ENCODE results near the gene PEX10.

The PEX10 gene

DNA sequence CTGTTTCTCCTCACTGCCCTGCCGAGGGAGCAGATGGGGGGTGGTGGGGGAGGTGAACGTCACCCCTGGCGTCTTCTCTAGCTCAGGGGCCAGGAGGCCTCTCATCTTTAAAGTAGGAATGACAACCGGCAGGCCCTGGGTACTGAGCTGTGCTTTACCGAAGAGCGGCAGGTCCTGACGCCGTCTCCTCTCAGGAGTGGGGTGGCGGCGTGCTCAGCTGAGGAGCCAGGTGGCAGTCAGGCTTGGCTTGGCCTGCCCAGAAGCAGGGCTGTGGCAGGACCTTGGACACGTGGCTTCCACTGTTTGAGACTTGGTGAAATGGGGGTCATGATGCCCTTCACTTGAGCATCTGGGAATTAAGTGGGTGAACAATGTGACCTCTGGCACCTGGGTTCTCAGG, 17.6 kb downstream of the PEX10 start:
- no peak overlapping the region for H3K4me3 ChIP-seq
- H3K4me2 ChIP-seq, result no peak overlapping the region
- H3K9ac ChIP-seq, result no peak overlapping the region
- no peak for TF ChIP-seq Cebpa-rat (IDR thresholded peaks at IDR 0.05)
- H3K4me1 ChIP-seq, result peaks cover 33% of the 10 kb centered on the region
- H4K20me1 ChIP-seq, result peaks cover 78% of the 10 kb centered on the region
- H3K27me3 ChIP-seq, result no peaks in the 10 kb centered on the region
- H3K36me3 ChIP-seq, result peaks cover 70% of the 10 kb centered on the region
- H3K27ac ChIP-seq, result peak overlapping the region; percentile 16; the same call in 1 of the 2 replicates
- no peaks in the 10 kb centered on the region for H3K9me3 ChIP-seq

DNA sequence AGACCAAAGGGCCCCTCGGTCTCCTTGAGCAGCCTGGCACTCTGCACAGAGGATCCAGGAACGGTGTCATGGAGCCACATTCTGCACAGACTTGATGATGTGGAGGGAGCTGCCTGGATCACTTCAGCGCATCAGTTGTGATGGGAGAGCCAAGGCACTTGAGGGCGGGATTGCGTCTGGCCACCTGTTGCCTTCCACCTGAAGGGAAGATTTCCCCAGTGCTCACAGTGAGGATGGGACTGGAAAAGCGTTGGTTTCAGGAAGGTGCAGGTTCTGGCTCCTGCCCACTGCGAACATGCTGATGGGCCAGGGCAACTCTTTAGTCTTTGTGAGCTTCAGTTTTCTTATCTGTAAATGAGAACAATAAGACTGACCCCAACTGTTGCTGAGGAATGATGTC, 18.1 kb downstream of the PEX10 start:
- Histone ChIP-seq H3K36me3 (peaks cover 64% of the 10 kb centered on the region), H3K27ac (0 out of 2 replicates have a peak overlapping the region, but pooled peaks have one; percentile 16), H3K9me3 (no peaks in the 10 kb centered on the region), H3K27me3 (no peaks in the 10 kb centered on the region), H3K4me2 (peak overlapping the region; percentile 98; the same call in 1 of the 2 replicates), H3K9ac (peak overlapping the region; percentile 11; the same call in 1 of the 2 replicates), H4K20me1 (peaks cover 72% of the 10 kb centered on the region), H3K4me3 (no peak overlapping the region), H3K4me1 (peaks cover 39% of the 10 kb centered on the region)
- TF ChIP-seq Cebpa-rat (IDR thresholded peaks at IDR 0.05), result no peak

DNA sequence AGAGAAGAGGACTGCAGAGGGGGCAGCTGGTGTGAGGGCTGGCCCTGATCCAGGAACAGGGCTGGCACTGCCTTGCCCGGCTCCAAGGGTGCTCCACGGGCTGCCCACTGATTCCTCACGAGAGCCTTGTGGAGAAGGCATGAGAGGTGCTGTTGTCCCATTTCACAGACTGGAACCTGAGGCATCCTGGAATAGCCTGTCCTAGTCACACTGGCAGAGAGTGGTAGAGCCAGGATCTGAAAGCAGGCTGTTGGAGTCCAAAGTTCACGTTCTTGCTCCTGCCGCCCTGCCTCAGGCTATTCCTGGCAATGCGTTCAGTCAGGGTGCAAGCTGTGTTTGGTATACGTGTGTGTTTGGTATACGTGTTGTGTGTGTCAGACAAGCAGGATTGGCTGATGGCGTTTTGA, 18.9 kb downstream of the PEX10 start:
- H3K9me3 ChIP-seq, result no peaks in the 10 kb centered on the region
- H3K27me3 ChIP-seq, result no peaks in the 10 kb centered on the region
- peaks cover 46% of the 10 kb centered on the region for H3K4me1 ChIP-seq
- H3K9ac ChIP-seq, result peak overlapping the region; percentile 87; the same call in 1 of the 2 replicates
- H4K20me1 ChIP-seq, result peaks cover 65% of the 10 kb centered on the region
- H3K27ac ChIP-seq, result no peak overlapping the region
- H3K36me3 ChIP-seq, result peaks cover 57% of the 10 kb centered on the region
- H3K4me3 ChIP-seq, result no peak overlapping the region
- H3K4me2 ChIP-seq, result peak overlapping the region; percentile 98
- no peak for TF ChIP-seq Cebpa-rat (IDR thresholded peaks at IDR 0.05)

DNA sequence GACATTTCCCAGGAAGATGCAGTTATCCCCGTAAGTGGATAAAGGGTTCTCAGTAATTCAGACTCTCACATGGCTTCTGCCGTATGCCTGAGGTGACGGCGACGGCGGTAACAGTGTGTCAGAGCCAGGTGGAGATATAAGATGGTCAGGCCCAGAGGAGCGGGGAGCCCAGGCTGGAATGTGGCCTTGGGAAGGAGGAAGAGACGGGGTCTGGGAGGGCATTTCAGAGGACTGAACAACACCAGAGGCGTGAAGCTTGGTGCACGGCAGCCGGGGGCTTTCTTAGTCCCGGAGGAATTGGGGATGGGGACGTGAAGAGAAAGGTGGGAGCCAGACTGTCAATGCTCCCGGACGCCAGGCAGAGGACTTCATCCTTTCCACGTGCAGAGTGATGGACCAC, 19.7 kb downstream of the PEX10 start:
- H3K36me3 ChIP-seq, result peaks cover 49% of the 10 kb centered on the region

DNA sequence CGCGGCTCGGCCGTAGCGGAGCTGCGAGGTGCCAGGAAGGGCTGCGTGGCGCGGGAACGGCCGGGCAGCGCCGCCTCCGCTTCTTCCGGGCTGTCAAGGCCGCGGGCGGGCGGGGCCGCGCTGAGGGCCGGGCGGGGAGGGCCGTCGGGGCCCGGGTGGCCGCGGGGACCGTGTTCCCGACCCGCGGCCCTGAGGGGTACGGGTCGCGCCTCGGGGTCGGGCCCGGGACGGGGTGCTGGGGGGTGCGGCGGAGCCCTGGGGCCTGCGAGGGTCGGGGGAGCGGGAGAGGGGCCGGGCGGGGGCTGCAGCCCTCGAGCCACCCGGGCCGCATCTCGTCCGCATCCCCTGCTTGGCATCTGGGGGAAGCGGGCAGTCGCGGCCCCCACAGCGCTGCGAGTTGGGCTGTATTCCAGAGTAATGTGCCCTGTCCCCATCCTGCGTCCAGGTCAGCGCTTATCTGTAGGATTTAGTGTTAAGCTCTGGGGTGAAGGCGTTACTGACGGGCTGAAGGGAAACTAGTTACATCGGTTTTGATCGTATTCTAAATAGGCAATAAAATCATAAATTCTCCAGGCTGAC, 20.3 kb downstream of the PEX10 start:
- Histone ChIP-seq H4K20me1 (peaks cover 63% of the 10 kb centered on the region), H3K27ac (peak overlapping the region; percentile 88), H3K4me2 (peak overlapping the region; percentile 98), H3K9ac (peak overlapping the region; percentile 87), H3K27me3 (no peaks in the 10 kb centered on the region), H3K4me3 (peak overlapping the region; percentile 88), H3K36me3 (peaks cover 42% of the 10 kb centered on the region), H3K9me3 (no peaks in the 10 kb centered on the region), H3K4me1 (peaks cover 61% of the 10 kb centered on the region)
- no peak for TF ChIP-seq Cebpa-rat (IDR thresholded peaks at IDR 0.05)

More for the DNA sequence above, 19.7 kb downstream of the PEX10 start:
- TF ChIP-seq Cebpa-rat (IDR thresholded peaks at IDR 0.05), result no peak
- no peaks in the 10 kb centered on the region for H3K9me3 ChIP-seq
- H4K20me1 ChIP-seq, result peaks cover 63% of the 10 kb centered on the region
- H3K27ac ChIP-seq, result peak overlapping the region; percentile 88
- no peaks in the 10 kb centered on the region for H3K27me3 ChIP-seq
- H3K9ac ChIP-seq, result peak overlapping the region; percentile 87
- peaks cover 54% of the 10 kb centered on the region for H3K4me1 ChIP-seq
- peak overlapping the region; percentile 88 for H3K4me3 ChIP-seq
- H3K4me2 ChIP-seq, result peak overlapping the region; percentile 98

DNA sequence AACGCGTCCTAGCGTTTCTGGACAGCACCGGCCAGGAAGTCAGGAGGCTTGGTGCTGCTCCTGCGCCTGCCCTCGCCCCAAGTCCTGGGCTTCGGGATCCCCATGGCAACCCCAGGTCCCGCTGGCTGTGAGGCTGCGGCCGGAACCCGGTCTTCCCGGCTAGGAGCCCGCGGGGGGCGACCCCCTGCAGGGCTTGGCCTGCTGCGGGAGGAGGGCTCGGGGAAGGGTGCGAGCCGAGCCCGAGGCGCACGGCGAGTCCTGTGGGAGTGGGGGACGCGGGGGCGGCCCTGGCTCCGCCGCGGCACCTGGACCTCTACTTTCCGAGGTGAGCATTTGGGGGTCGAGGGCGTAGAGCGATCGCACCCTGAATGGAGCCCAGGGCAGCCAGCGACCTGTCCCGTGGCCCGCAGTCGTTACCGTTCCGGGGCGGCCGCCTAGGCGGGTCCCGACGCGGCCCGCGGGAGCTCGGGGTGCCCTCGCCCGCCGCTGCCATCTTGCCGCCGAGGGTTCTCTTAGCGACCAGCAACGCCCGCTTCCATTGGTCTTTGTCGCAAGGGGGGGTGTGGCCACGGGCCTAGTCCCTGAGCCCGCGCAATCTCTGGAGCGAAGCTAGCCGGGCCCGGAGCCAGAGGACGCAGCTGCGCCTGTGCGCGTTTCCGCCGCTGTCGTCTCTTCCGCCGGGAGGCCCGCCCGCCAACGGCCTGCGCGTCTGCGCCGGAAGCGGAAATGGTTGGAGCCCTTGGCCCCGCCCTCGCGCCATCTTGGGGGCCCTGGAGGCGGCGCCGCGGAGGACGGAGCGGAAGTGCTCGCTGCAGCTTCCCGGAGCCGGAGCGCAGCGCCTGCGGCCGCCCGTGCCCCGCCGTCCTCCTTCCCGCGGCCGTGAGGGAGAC, 21.1 kb downstream of the PEX10 start, which contains the start of the genes MORN1 and RER1:
TSS of gene MORN1 (minus strand) at position 514 of the 890 bp plus-strand sequence. CDS start at position 493, 21 bp downstream.
TSS of gene RER1 (plus strand) at position 801 of the 890 bp plus-strand sequence. CDS start 3,950 bp downstream, outside the sequence.
- H4K20me1 ChIP-seq, result peaks cover 62% of the 10 kb centered on the region
- peak within 1 kb of the TSS; percentile 91 for H3K9ac ChIP-seq
- peak within 1 kb of the TSS; percentile 93 for H3K27ac ChIP-seq
- H3K9me3 ChIP-seq, result no peaks in the 10 kb centered on the region
- peak within 1 kb of the TSS; percentile 99 for H3K4me2 ChIP-seq
- H3K4me1 ChIP-seq, result peaks cover 68% of the 10 kb centered on the region
- no peak for TF ChIP-seq Cebpa-rat (IDR thresholded peaks at IDR 0.05)
- H3K4me3 ChIP-seq, result peak within 1 kb of the TSS; percentile 88
- H3K27me3 ChIP-seq, result no peaks in the 10 kb centered on the region
- H3K36me3 ChIP-seq, result peaks cover 35% of the 10 kb centered on the region

DNA sequence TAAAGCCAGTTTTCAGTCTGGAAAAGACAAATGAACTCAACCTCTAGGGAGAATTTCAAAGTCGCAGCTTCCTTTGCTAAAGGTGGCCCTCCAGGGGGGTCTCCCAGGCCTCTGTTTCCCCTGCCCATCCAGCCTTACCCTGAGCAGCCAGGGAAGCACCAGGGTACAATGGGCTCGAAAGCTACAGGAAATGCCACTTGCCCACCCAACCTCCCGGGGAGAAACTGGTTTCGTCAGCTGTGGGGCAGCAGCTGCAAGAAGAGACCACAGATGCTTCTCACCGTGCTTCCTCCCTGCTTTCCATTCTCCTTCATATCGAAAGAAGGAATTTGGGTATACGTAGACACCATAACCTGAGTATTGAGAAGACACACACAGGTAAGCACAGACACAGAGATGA, 22.7 kb downstream of the PEX10 start:
- Histone ChIP-seq H3K36me3 (peaks cover 18% of the 10 kb centered on the region), H3K9ac (peak overlapping the region; percentile 91), H3K27ac (peak overlapping the region; percentile 72), H4K20me1 (peaks cover 46% of the 10 kb centered on the region), H3K4me3 (no peak overlapping the region), H3K9me3 (no peaks in the 10 kb centered on the region), H3K27me3 (no peaks in the 10 kb centered on the region), H3K4me1 (peaks cover 84% of the 10 kb centered on the region), H3K4me2 (peak overlapping the region; percentile 99)
- TF ChIP-seq Cebpa-rat (IDR thresholded peaks at IDR 0.05), result no peak

DNA sequence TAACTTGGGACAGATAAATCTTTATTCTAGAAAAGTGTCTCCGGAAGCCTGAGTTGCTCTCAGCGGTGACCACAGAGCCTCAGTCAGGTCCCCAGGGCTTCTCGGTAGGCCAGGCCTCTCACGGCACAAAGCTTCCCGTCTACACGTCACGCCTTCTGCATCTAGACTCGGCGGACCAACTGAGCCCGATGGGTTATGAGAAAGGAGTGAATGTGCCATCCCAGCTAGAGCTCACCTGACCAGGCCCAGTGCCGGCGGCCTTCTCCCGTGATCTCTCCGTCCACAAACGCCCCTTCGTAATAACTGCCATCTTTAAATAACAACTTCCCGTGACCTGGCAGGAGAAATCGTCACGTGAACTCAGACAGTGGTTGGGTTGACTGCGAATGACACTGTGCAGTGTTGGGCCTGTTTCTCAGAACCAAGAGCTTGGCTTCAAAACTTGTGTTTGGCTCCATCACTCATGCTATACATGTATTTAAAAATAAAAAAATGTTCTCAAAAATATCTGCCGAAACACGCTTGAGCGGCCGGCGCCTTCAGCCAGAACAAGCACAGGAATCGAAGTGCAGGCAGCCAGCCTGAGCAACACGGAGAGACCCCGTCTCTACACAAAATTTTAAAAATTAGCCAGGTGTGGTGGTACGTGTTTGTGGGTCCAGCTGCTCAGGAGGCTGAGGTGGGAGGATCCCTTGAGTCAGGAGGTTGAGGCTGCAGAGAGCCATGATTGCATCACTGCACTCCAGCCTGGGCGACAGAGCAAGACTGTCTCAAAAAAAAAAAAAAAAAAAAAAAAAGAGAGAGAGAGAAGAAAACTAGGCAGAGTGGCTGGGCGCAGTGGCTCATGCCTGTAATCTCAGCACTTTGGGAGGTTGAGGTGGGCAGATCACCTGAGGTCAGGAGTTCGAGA, 24.1 kb downstream of the PEX10 start:
- peaks cover 36% of the 10 kb centered on the region for H4K20me1 ChIP-seq
- H3K27me3 ChIP-seq, result 0 out of 2 replicates have a peak, but pooled peaks cover under 1% of the 10 kb centered on the region
- peak overlapping the region; percentile 99 for H3K4me2 ChIP-seq
- peaks cover 5% of the 10 kb centered on the region for H3K36me3 ChIP-seq
- peak; percentile 65; the same call in 1 of the 2 replicates for TF ChIP-seq Cebpa-rat (IDR thresholded peaks at IDR 0.05)
- peak overlapping the region; percentile 47 for H3K4me3 ChIP-seq
- H3K9me3 ChIP-seq, result no peaks in the 10 kb centered on the region
- peaks cover 75% of the 10 kb centered on the region for H3K4me1 ChIP-seq
- peak overlapping the region; percentile 66 for H3K9ac ChIP-seq
- peak overlapping the region; percentile 63 for H3K27ac ChIP-seq
